HUES48 (cell line): ENCODE measurements around the gene STRA6.
A peak's percentile ranks its signal among the peaks of the same experiment; 100 is the strongest.

Experiments
- H3K27ac ChIP-seq: one replicate; pipeline ENCODE4 v1.7.0; 2013; ENCODE audit warnings: low read depth, low read length, inconsistent platforms
- H3K27me3 ChIP-seq: 2 replicates; pipeline ENCODE4 v1.6.1; 2013; ENCODE audit warnings: mild to moderate bottlenecking, low read length; ENCODE audit not compliant: control insufficient read depth, insufficient read depth
- H3K36me3 ChIP-seq: 2 replicates; pipeline ENCODE4 v1.6.1; 2013; ENCODE audit warnings: low read length; ENCODE audit not compliant: control insufficient read depth, insufficient read depth
- H3K4me1 ChIP-seq: 2 replicates; pipeline ENCODE4 v1.6.1; 2013; ENCODE audit warnings: mild to moderate bottlenecking, low read length; ENCODE audit not compliant: control insufficient read depth, insufficient read depth
- H3K4me3 ChIP-seq: 2 replicates; pipeline ENCODE4 v1.5.1; 2013; ENCODE audit warnings: mild to moderate bottlenecking, low read depth, low read length
- H3K9ac ChIP-seq: 2 replicates; pipeline ENCODE4 v1.6.1; 2013; ENCODE audit warnings: mild to moderate bottlenecking, low read depth, low read length, moderate library complexity
- H3K9me3 ChIP-seq: 2 replicates; pipeline ENCODE4 v1.6.1; 2013; ENCODE audit warnings: low read length; ENCODE audit not compliant: control insufficient read depth, insufficient read depth

STRA6 gene

GRCh38 chr15:74213858-74214284 lies 11.3 kb upstream of the STRA6 start:
- Histone ChIP-seq H3K36me3 (no peaks in the 10 kb centered on the region), H3K27me3 (peaks cover 29% of the 10 kb centered on the region), H3K27ac (peak overlapping the region; percentile 81), H3K9ac (no peak overlapping the region), H3K9me3 (no peaks in the 10 kb centered on the region), H3K4me3 (no peak overlapping the region; the same call in 1 of the 2 replicates), H3K4me1 (peaks cover 64% of the 10 kb centered on the region)

- Histone ChIP-seq H3K9ac (no peak overlapping the region), H3K36me3 (no peaks in the 10 kb centered on the region), H3K27me3 (peaks cover 25% of the 10 kb centered on the region), H3K9me3 (no peaks in the 10 kb centered on the region), H3K4me3 (no peak overlapping the region), H3K27ac (peak overlapping the region; percentile 33), H3K4me1 (peaks cover 71% of the 10 kb centered on the region)
Measured at GRCh38 chr15:74212494-74212893, 9.9 kb upstream of the STRA6 start.

GRCh38 chr15:74211656-74212055 lies 9.1 kb upstream of the STRA6 start:
- Histone ChIP-seq H3K27ac (peak overlapping the region; percentile 33), H3K4me3 (no peak overlapping the region), H3K27me3 (peaks cover 31% of the 10 kb centered on the region), H3K9ac (no peak overlapping the region), H3K9me3 (no peaks in the 10 kb centered on the region), H3K4me1 (peaks cover 71% of the 10 kb centered on the region), H3K36me3 (no peaks in the 10 kb centered on the region)

- Histone ChIP-seq H3K4me3 (no peak overlapping the region), H3K36me3 (no peaks in the 10 kb centered on the region), H3K9me3 (no peaks in the 10 kb centered on the region), H3K27ac (no peak overlapping the region), H3K27me3 (peaks cover 23% of the 10 kb centered on the region), H3K4me1 (peaks cover 65% of the 10 kb centered on the region), H3K9ac (no peak overlapping the region)
Measured at GRCh38 chr15:74210729-74211128, 8.1 kb upstream of the STRA6 start.

GRCh38 chr15:74209997-74210671 lies 7.5 kb upstream of the STRA6 start:
- peaks cover 60% of the 10 kb centered on the region for H3K4me1 ChIP-seq
- no peak overlapping the region for H3K4me3 ChIP-seq

GRCh38 chr15:74209560-74209958 lies 7.0 kb upstream of the STRA6 start:
- peaks cover 29% of the 10 kb centered on the region for H3K27me3 ChIP-seq
- H3K4me1 ChIP-seq = peaks cover 54% of the 10 kb centered on the region
- peak overlapping the region; percentile 77 for H3K27ac ChIP-seq
- H3K4me3 ChIP-seq = no peak overlapping the region
- H3K9ac ChIP-seq = no peak overlapping the region
- no peaks in the 10 kb centered on the region for H3K9me3 ChIP-seq
- H3K36me3 ChIP-seq = no peaks in the 10 kb centered on the region

More at GRCh38 chr15:74209997-74210671, 7.5 kb upstream of the STRA6 start:
- Histone ChIP-seq H3K9ac (no peak overlapping the region), H3K9me3 (no peaks in the 10 kb centered on the region), H3K36me3 (no peaks in the 10 kb centered on the region), H3K27ac (peak overlapping the region; percentile 77), H3K27me3 (peaks cover 26% of the 10 kb centered on the region)

- Histone ChIP-seq H3K9me3 (no peaks in the 10 kb centered on the region), H3K4me1 (peaks cover 53% of the 10 kb centered on the region), H3K36me3 (no peaks in the 10 kb centered on the region), H3K9ac (no peak overlapping the region), H3K27me3 (peaks cover 29% of the 10 kb centered on the region), H3K4me3 (peak overlapping the region; percentile 14; the same call in 1 of the 2 replicates), H3K27ac (peak overlapping the region; percentile 77)
Measured at GRCh38 chr15:74208901-74209559, 6.4 kb upstream of the STRA6 start.

- peaks cover 53% of the 10 kb centered on the region for H3K4me1 ChIP-seq
- H3K4me3 ChIP-seq = 0 out of 2 replicates have a peak overlapping the region, but pooled peaks have one; percentile 14
- H3K27ac ChIP-seq = peak overlapping the region; percentile 77
- H3K9ac ChIP-seq = no peak overlapping the region
- peaks cover 29% of the 10 kb centered on the region for H3K27me3 ChIP-seq
- no peaks in the 10 kb centered on the region for H3K36me3 ChIP-seq
- no peaks in the 10 kb centered on the region for H3K9me3 ChIP-seq
Measured at GRCh38 chr15:74208496-74208895, 5.9 kb upstream of the STRA6 start.

- H3K27ac ChIP-seq = peak overlapping the region; percentile 20
- H3K4me3 ChIP-seq = no peak overlapping the region
- H3K36me3 ChIP-seq = no peaks in the 10 kb centered on the region
- no peak overlapping the region for H3K9ac ChIP-seq
- peaks cover 52% of the 10 kb centered on the region for H3K4me1 ChIP-seq
- H3K9me3 ChIP-seq = no peaks in the 10 kb centered on the region
- H3K27me3 ChIP-seq = peaks cover 30% of the 10 kb centered on the region
Measured at GRCh38 chr15:74207652-74208440, 5.3 kb upstream of the STRA6 start.

- Histone ChIP-seq H3K27me3 (peaks cover 30% of the 10 kb centered on the region), H3K9ac (no peak overlapping the region), H3K4me1 (peaks cover 47% of the 10 kb centered on the region), H3K27ac (no peak overlapping the region), H3K4me3 (no peak overlapping the region), H3K9me3 (no peaks in the 10 kb centered on the region), H3K36me3 (no peaks in the 10 kb centered on the region)
Measured at GRCh38 chr15:74206801-74207281, 4.3 kb upstream of the STRA6 start.
